Measurements from ENCODE around the gene SYCP1. TPM values are rescaled to one million over a fixed set of nuclear protein-coding genes. Genes with fewer than 3 reads are reported as not detected.
"Not testable (repeated sequence)": the region's sequence is repeated elsewhere in the genome, so short reads cannot be mapped to it uniquely, and the experiment has no call there.

Gene SYCP1
- total RNA-seq, 1 experiment from 2014 or later, result not detected

- DNase-seq, result no peak
- intact Hi-C loops (cut with micrococcal nuclease; ENCODE audit: unreplicated experiment), result no loop called here
- ChIA-PET CTCF (no interaction called here), POLR2A (no interaction called here)
- Mint-ChIP-seq H3K27me3 (ENCODE audit: insufficient read depth, unreplicated experiment) (peaks cover 6% of the 10 kb centered on the region), H3K4me3 (ENCODE audit: unreplicated experiment) (no peak overlapping the region), H3K36me3 (ENCODE audit: insufficient read depth, unreplicated experiment) (no peaks in the 10 kb centered on the region), H3K4me1 (ENCODE audit: low read depth, unreplicated experiment) (no peaks in the 10 kb centered on the region), H3K9me3 (ENCODE audit: unreplicated experiment) (no peaks in the 10 kb centered on the region), H3K27ac (ENCODE audit: unreplicated experiment) (no peak overlapping the region)
- TF ChIP-seq, protein P1, sequence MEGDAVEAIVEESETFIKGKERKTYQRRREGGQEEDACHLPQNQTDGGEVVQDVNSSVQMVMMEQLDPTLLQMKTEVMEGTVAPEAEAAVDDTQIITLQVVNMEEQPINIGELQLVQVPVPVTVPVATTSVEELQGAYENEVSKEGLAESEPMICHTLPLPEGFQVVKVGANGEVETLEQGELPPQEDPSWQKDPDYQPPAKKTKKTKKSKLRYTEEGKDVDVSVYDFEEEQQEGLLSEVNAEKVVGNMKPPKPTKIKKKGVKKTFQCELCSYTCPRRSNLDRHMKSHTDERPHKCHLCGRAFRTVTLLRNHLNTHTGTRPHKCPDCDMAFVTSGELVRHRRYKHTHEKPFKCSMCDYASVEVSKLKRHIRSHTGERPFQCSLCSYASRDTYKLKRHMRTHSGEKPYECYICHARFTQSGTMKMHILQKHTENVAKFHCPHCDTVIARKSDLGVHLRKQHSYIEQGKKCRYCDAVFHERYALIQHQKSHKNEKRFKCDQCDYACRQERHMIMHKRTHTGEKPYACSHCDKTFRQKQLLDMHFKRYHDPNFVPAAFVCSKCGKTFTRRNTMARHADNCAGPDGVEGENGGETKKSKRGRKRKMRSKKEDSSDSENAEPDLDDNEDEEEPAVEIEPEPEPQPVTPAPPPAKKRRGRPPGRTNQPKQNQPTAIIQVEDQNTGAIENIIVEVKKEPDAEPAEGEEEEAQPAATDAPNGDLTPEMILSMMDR (IDR thresholded peaks at IDR 0.05; ENCODE audit: insufficient read depth in 1 of 2, low read depth in 1 of 2, low read length in 1 of 2, severe bottlenecking in 1 of 2, unreplicated experiment in 1 of 2), result no peak
- Histone ChIP-seq H3K4me1 (no peaks in the 10 kb centered on the region), H3K4me3 (ENCODE audit: low read depth, low read length) (no peak overlapping the region), H3K27me3 (replicated peaks; ENCODE audit: control insufficient read depth, insufficient read depth, low read length) (no peaks in the 10 kb centered on the region), H3K36me3 (ENCODE audit: control insufficient read depth, insufficient read depth, low read length) (no peaks in the 10 kb centered on the region), H3K9me3 (no peaks in the 10 kb centered on the region)
- BruUV-seq (replicated peaks), result no TSS peak
Observed at GRCh38 chr1:114902343-114902742, 47.7 kb downstream of the SYCP1 start.

DNA sequence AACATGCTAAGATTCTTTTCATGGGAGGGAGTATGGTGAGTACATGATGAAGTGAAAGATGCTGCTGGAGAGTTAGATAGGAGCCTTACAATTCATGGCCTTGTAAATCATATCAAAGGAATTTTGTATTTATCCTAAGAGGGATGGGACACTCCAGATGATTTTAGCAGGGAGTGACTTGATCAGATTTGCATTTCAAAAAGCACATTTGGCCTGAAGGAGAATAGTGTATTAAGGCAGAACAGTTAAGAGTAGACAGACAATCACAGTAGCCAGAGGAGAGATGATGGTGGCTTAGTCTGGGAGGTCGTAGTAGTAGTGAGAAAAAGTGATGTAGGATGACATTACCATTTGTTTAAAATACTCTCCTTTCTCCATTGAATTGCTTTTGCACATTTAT lies 48.8 kb downstream of the SYCP1 start:
- no peak for DNase-seq
- Histone ChIP-seq H3K9me3 (no peaks in the 10 kb centered on the region), H3K27me3 (replicated peaks; ENCODE audit: control insufficient read depth, insufficient read depth, low read length) (no peaks in the 10 kb centered on the region), H3K4me1 (no peaks in the 10 kb centered on the region), H3K4me3 (ENCODE audit: low read depth, low read length) (no peak overlapping the region), H3K36me3 (ENCODE audit: control insufficient read depth, insufficient read depth, low read length) (no peaks in the 10 kb centered on the region)
- Mint-ChIP-seq H3K4me1 (ENCODE audit: low read depth, unreplicated experiment) (no peaks in the 10 kb centered on the region), H3K27me3 (ENCODE audit: insufficient read depth, unreplicated experiment) (peaks cover 12% of the 10 kb centered on the region), H3K36me3 (ENCODE audit: insufficient read depth, unreplicated experiment) (no peaks in the 10 kb centered on the region), H3K9me3 (ENCODE audit: unreplicated experiment) (no peaks in the 10 kb centered on the region), H3K27ac (ENCODE audit: unreplicated experiment) (no peak overlapping the region), H3K4me3 (ENCODE audit: unreplicated experiment) (no peak overlapping the region)
- intact Hi-C loops (cut with micrococcal nuclease; ENCODE audit: unreplicated experiment), result no loop called here
- POLR2A ChIA-PET, result no interaction called here
- TF ChIP-seq, protein P1 (IDR thresholded peaks at IDR 0.05; ENCODE audit: insufficient read depth in 1 of 2, low read depth in 1 of 2, low read length in 1 of 2, severe bottlenecking in 1 of 2, unreplicated experiment in 1 of 2), result no peak
- no TSS peak for BruUV-seq (replicated peaks)
- CTCF ChIA-PET, result no interaction called here

DNA sequence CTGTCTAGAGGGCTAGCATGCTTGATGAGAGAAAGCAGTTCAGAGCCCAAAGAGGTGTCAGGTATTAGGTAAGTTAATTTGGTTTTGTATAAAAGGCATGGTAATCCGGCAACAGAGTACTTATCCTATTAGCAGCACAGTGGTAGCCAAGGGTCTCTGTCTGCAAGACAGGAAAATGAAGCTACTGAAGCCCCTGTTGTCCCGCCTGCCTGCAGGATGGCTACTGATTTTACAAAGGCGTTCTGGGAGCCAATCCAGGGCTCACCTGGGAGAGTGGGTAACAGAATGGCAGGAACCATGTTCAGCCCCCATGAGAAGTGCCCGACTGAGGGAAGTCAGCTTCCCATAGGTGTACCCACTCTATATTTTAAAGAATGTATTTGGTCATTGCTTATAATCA lies 61.1 kb downstream of the SYCP1 start:
- H3K27me3 ChIP-seq (replicated peaks; ENCODE audit: control insufficient read depth, insufficient read depth, low read length); DNase-seq; CTCF ChIA-PET; H3K36me3 Mint-ChIP-seq (ENCODE audit: insufficient read depth, unreplicated experiment); H3K27ac Mint-ChIP-seq (ENCODE audit: unreplicated experiment); intact Hi-C loops (cut with micrococcal nuclease; ENCODE audit: unreplicated experiment); H3K36me3 ChIP-seq (ENCODE audit: control insufficient read depth, insufficient read depth, low read length); H3K9me3 ChIP-seq; H3K4me1 Mint-ChIP-seq (ENCODE audit: low read depth, unreplicated experiment); H3K4me1 ChIP-seq; H3K4me3 ChIP-seq (ENCODE audit: low read depth, low read length); BruUV-seq (replicated peaks); H3K4me3 Mint-ChIP-seq (ENCODE audit: unreplicated experiment); H3K9me3 Mint-ChIP-seq (ENCODE audit: unreplicated experiment); POLR2A ChIA-PET: not testable (repeated sequence)
- peaks cover 15% of the 10 kb centered on the region for H3K27me3 Mint-ChIP-seq (ENCODE audit: insufficient read depth, unreplicated experiment)

DNA sequence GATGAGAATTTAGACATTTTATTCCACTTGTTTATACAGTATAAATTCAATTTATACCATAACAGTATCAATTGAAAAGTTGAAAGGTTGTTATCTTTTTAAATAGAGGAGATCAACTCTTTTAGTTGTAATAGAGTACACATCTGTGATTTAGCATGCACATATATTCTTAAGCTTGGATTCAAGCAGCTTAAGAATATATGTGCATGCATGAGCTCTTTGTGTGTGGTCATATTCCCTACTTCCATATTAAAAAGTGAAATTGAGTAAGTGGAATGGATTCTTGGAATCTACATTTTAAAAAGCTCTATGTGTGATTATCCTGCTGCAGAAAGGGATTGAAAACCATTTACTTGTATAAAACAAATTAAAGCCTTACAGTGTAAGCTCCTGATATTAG lies 71.9 kb downstream of the SYCP1 start:
- no peaks in the 10 kb centered on the region for H3K4me1 Mint-ChIP-seq (ENCODE audit: low read depth, unreplicated experiment)
- H3K4me3 Mint-ChIP-seq (ENCODE audit: unreplicated experiment), result no peak overlapping the region
- H3K36me3 Mint-ChIP-seq (ENCODE audit: insufficient read depth, unreplicated experiment), result no peaks in the 10 kb centered on the region
- Histone ChIP-seq H3K9me3 (no peaks in the 10 kb centered on the region), H3K4me3 (ENCODE audit: low read depth, low read length) (no peak overlapping the region), H3K27me3 (replicated peaks; ENCODE audit: control insufficient read depth, insufficient read depth, low read length) (no peaks in the 10 kb centered on the region), H3K4me1 (no peaks in the 10 kb centered on the region), H3K36me3 (ENCODE audit: control insufficient read depth, insufficient read depth, low read length) (no peaks in the 10 kb centered on the region)
- no TSS peak for BruUV-seq (replicated peaks)
- intact Hi-C loops (cut with micrococcal nuclease; ENCODE audit: unreplicated experiment), result no loop called here
- POLR2A ChIA-PET, result no interaction called here
- no peaks in the 10 kb centered on the region for H3K9me3 Mint-ChIP-seq (ENCODE audit: unreplicated experiment)
- peaks cover 7% of the 10 kb centered on the region for H3K27me3 Mint-ChIP-seq (ENCODE audit: insufficient read depth, unreplicated experiment)
- CTCF ChIA-PET, result no interaction called here
- TF ChIP-seq, protein P1 (IDR thresholded peaks at IDR 0.05; ENCODE audit: insufficient read depth in 1 of 2, low read depth in 1 of 2, low read length in 1 of 2, severe bottlenecking in 1 of 2, unreplicated experiment in 1 of 2), result no peak
- DNase-seq, result no peak
- H3K27ac Mint-ChIP-seq (ENCODE audit: unreplicated experiment), result no peak overlapping the region

Measured in Caco-2 (cell line).